IPS DF 19.7 (cell line): ENCODE data around the gene ZNF574.
A peak's percentile ranks its signal among the peaks of the same experiment; 100 is the strongest.

Experiments
- DNase-seq: peaks from one replicate; pipeline ENCODE4 v3.0.0-alpha.2; 2013; ENCODE audit warnings: low read depth, low spot score

The ZNF574 gene

DNA sequence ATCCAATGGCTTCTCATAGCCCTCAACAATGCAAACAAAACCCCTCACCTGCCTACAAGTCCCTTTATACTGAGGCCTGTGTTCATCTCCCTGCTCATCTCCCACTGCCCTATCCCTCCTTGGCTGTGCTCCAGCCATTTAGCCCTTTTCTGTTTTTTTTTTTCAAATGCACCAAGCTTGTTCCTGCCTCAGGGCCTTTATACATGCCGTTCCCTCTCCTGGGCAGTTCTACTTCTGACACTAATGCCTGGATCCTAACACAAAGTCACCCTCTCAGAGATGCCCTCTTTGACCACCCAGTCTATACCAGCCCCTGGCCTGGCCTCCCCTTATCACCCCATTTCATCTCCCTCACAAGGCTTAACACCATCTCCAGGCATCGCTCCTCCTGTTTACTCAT is 26.9 kb downstream of the ZNF574 start:
- no peak for DNase-seq

- no peak for DNase-seq
Measured at GRCh38 chr19:42105368-42105767, 29.4 kb downstream of the ZNF574 start.

DNA sequence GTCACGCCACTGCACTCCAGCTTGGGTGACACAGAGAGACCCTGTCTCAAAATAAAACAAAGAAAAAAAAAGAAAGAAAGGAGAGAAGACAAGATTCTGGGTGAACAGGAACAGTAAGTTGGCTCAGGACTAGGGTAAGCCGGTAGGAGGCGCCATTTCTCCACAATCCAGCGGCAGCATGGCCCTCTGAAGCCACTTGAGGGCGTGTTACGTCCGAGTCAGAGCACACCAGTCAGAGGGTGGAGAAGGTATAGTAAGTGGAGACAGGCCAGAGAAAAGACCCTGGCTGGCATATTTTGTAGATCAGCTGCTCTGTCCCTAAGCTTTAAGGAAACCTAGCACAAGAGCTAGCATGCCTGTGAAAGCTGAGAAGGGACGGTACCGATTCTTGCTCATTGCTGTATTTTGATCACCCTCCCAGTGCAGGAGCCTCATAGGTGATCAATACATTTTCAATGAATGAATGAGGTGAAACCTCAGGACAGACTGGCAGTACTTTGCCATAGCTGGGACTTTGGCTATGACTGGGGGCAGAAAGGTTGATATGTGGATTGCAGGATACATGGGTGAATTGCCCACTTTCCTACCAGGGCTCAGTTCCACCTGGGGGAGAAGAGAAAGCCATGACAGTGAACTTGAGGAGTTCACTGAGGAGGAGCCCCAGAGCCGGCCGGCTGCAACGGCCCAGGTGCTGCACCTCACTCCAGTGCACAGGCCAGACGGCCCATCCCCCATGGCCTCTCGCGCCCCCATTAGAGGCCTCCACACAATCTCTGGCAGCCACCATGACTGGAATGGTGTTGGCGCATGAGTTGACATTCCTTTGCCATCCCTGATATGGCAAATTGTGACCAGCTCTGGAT is 32.8 kb downstream of the ZNF574 start:
- peak; percentile 80 for DNase-seq

GRCh38 chr19:42109896-42110295 is 33.9 kb downstream of the ZNF574 start:
- DNase-seq: no peak

DNA sequence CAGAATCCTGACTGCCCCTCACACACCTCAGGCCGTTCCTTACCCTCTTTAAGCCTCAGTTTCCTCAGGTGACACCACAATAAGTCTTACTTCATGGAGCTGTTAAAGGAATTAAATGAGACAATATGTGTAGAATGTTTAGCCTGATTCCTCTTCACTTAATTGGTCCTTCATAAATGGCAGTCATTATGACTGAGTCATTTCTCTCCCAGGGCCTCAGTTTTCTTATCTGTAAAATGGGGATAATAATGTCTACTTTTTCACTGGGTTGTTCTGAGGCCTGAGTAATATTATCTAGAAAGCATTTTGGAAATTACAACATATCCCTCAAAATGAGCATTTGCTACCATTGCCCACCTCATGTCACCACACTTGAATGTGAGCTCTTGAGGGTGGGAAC is 34.7 kb downstream of the ZNF574 start:
- DNase-seq: no peak

GRCh38 chr19:42111384-42111783 is 35.4 kb downstream of the ZNF574 start:
- DNase-seq: no peak

GRCh38 chr19:42111811-42112210 is 35.8 kb downstream of the ZNF574 start:
- DNase-seq: no peak

- no peak for DNase-seq
Measured at GRCh38 chr19:42113641-42114348, 37.8 kb downstream of the ZNF574 start.

DNA sequence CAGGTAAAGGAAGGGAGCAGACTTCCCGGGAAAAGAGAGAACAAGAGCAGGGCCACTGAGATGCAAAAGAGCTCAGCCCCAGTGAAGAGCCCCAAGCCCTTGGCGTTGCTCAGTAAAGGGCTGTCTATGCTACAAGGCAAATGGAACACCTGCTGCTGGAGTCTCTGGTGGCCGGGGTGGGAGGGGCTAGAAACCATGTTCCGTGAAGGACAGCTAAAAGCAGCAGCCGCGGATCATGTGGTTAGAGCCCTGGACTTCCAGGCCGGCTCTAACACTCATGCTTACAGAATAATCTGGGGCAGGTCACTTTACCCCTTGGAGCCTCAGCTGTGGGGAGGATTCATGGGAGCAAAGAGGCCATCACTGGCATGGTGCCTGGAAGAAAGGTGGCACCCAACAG is 38.4 kb downstream of the ZNF574 start:
- no peak for DNase-seq

DNA sequence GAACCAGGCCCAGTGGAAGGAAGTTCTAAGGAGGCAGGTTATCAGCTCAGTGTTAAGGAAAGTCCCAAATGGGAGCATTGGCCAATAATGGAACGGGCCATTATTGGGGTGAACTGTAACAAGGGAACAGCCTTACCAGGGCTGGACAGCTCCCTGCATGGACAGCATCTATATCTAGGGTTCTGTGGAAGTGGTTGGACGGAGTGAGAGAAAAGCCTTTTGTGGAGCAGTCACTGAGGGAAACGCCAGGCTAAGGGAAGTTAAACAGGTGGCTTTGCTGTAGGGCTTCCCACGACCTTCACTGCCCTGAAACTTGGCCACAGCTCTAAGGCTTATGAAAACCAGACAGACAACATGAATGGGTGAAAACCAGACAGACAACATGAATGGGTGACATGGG is 39.3 kb downstream of the ZNF574 start:
- DNase-seq: no peak

GRCh38 chr19:42115705-42116104 is 39.7 kb downstream of the ZNF574 start:
- DNase-seq: no peak

DNA sequence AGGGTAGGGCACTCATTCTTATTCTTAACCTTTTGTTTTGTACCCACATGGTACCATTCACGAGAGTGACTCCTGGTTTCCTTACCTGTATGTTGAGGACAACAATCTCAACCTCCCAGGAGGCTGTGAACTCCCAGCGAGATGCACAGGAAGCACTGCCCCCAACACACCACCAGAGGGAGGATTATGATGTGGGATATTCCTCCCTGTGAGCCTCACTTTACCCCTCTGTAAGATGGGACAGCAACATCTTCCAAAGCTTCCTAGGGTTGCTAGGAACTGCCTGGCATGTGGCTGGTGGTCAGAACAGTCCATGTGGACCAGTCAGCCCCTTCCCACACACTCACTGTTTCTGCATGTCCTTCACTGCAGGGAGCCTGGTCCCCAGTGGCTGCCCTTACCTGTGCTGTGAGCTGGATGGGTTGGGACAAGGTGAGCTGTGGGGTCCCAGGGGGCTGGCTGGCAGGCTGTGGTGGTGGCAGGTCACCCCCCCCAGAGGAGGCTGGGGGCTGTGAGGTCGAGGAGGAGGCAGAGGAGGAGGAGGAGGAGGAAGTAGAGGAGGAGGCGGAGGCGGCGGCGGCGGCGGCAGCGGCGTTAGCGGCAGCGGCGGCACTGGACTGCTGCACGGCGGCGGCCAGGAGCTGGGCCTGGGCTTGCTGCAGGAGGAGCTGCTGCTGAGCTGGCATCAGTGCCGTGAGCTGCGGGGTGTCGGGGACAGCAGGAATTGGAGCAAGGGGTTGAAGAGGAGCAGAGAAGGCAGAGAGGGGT is 40.5 kb downstream of the ZNF574 start:
- DNase-seq: no peak

DNA sequence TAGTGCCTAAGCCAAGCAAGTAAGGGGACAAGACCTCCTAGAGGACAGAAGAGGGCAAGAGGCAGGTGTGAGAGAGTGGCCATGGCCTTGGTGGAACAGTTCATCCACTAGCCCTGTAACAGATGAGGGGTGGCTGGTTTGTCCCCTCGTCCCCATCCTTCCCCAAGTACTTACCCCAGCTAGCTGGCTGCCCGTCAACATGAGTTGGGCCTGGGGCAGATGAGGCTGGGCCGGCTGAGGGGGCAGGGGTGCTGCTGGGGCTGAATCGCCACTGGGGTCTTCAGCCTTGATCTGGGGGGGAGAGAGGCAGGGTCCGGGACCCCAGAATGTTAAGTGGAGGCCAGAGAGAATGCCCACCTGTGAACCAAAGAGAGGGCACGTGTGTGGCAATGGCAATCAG is 41.1 kb downstream of the ZNF574 start:
- DNase-seq: no peak

- no peak for DNase-seq
Measured at GRCh38 chr19:42120276-42120980, 44.5 kb downstream of the ZNF574 start.

DNA sequence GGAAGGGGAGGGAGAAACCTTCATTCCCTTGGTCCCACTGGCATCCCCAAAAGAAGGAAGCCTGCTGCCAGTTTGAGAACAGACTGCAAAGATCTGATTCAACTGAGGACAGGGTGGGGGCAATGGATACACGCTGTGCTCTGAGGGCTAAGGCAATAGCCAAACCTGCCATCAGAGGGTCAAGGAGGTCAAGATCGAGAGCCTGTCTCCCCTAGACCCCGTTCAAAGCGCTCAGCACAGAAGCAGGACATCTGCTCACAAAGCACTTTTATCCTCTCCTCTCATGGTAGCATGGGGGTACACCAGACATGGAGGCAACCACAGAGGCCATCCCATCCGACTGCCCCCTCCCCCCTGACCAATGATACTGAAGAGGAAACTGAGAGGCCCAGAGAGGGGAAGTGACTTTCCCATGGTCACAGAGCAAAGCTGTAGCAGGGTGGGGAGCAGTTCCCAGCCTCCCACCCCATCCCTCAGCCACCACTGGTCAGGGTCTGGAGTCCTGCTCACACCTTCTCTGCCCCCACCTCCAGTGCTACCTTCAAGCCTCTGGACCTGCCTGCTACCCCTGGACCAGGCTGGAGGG is 45.2 kb downstream of the ZNF574 start:
- DNase-seq: no peak

DNA sequence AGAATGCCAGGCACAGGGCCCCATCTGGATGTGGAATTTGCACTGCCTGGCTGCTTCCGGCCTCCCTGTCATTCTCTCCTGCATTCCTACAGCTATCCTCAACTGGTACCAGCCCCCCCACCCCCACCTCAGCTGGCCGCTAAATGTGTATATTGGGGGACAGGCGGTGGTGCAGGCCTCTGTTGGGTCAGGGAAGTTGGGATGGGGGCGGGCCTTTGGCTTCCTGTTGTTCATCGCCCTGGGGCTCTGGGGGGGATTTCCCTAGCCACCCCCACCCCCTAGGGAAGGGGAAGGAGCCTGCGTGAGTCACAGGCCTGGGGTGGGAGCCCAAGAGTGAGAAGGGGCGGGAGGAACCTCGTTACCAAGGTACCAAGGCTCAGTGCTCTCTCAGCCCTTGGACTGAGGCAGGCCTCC is 45.7 kb downstream of the ZNF574 start:
- DNase-seq: no peak

DNA sequence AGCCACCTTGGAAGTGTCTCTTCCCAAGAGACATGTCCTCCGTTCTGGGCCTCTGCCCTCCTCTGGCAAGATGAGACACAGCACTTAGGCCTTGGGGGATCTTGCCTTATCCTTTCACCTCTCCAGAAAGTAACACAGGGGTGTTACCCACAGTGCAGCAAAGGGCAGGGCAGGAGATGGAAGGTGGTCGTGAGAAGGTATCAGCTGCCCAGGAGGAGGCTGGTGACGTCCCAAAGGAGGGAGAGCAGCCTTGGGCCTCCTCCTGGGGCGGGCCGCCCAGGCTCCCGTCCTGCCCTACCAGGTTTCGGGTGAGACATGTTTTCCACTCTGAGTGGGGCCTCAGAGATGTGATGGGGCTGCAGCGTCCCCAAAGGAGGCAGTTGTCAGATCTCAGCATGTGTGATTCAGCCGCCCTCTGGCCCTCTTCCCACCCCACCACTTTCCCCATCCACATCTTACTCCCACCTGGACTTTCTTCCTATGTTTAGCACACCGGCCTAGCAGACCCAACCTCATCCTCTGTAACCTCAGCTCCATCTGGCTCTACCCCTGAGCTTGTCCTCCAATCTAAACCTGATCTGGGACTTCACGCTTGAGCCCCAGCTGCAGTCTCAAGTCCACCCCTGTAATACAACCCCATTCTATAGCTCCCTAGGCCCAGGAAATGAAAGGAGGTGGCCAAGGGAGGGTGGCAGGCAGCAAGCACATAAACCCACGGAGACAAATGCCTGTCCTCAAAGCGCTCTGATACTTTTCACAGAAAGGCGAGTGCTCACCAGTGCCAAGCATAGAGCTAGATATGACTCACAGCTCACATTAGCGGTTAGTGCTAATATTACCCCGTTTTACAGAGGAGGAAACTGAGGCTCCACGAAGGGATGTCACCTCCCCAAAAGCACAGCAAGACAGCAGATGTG is 47.0 kb downstream of the ZNF574 start:
- no peak for DNase-seq

DNA sequence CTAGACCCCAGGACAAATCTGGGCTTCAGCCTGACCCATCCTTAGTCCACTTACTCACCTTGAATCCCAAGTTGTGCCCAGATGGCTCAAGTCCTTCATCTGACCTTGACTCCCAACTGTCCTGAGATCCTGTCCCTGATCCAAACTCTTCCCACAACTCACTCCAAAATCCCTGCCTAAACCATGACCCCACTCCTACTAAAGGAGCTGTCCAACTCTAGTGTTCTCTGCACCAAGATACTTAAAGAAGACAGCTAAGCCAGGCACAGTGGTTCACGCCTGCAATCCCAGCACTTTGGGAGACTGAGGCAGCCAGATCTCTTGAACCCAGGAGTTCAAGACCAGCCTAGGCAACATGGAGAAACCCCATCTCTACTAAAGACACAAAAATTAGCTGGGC is 47.8 kb downstream of the ZNF574 start:
- no peak for DNase-seq

DNA sequence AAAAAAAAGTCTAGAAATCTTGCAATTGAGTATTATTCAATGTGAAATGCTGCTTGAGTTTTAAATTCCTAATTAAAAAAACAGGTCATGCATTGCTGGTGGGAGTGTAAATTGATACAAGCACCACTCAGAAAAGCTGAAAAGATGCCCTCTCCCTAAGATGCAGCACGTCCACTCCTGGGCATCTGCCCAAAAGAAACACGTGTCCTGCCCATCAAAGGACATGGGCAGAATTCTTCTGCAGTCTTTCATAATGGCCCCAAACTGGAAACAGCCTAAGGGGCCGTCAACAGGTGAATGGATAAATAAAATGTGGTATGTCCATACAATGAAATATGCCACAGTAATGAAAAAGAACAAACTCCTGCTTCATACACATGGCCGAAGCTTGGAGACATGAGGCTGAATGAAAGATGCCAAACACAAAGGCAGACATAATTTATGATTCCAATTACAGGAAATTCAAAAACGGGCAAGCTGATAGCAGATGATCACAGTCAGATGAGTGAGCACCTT is 48.5 kb downstream of the ZNF574 start:
- DNase-seq: no peak

GRCh38 chr19:42125536-42125935 is 49.6 kb downstream of the ZNF574 start:
- no peak for DNase-seq
